GM19463 (cell line): Measurements from ENCODE around the gene SKP1.
"Not testable (repeated sequence)": the region's sequence is repeated elsewhere in the genome, so short reads cannot be mapped to it uniquely, and the experiment has no call there.

Experiments
- ATAC-seq: cut with Tn5 transposase; IDR thresholded peaks from one replicate; pipeline ENCODE4 v1.9.1; 2021; ENCODE audit warnings: mild to moderate bottlenecking, moderate library complexity; ENCODE audit not compliant: unreplicated experiment

The SKP1 gene

GRCh38 chr5:134178096-134178419 lies 1.3 kb upstream of the SKP1 start:
- no peak for ATAC-seq

GRCh38 chr5:134177369-134178095 lies 782 bp upstream of the SKP1 start:
- ATAC-seq, result no peak

- ATAC-seq, result peak; percentile 10
Observed at GRCh38 chr5:134175921-134176510, 734 bp downstream of the SKP1 start.

- no peak for ATAC-seq
Observed at GRCh38 chr5:134174841-134175839, 1.6 kb downstream of the SKP1 start.

- ATAC-seq, result no peak
Observed at GRCh38 chr5:134171972-134172371, 4.8 kb downstream of the SKP1 start.

GRCh38 chr5:134162592-134162991 lies 14.2 kb downstream of the SKP1 start:
- ATAC-seq, result no peak

- ATAC-seq, result no peak
Observed at GRCh38 chr5:134161513-134162395, 15.0 kb downstream of the SKP1 start.

- ATAC-seq, result no peak
Observed at GRCh38 chr5:134153657-134154056, 23.1 kb downstream of the SKP1 start.

- no peak for ATAC-seq
Observed at GRCh38 chr5:134153241-134153640, 23.5 kb downstream of the SKP1 start.

- not testable (repeated sequence) for ATAC-seq
Observed at GRCh38 chr5:134152173-134152832, 24.4 kb downstream of the SKP1 start.

- ATAC-seq, result no peak
Observed at GRCh38 chr5:134151723-134152122, 25.0 kb downstream of the SKP1 start.

- no peak for ATAC-seq
Observed at GRCh38 chr5:134149571-134150303, 27.0 kb downstream of the SKP1 start.

- ATAC-seq, result no peak
Observed at GRCh38 chr5:134148986-134149539, 27.7 kb downstream of the SKP1 start.

GRCh38 chr5:134148316-134148715 lies 28.4 kb downstream of the SKP1 start:
- no peak for ATAC-seq

GRCh38 chr5:134146651-134147518 lies 29.9 kb downstream of the SKP1 start:
- ATAC-seq, result no peak

- peak; percentile 68 for ATAC-seq
Observed at GRCh38 chr5:134145779-134146581, 30.8 kb downstream of the SKP1 start.

GRCh38 chr5:134145041-134145757 lies 31.6 kb downstream of the SKP1 start:
- no peak for ATAC-seq
